A549 (cell line): ENCODE results near the gene CLDN1. TPM values are rescaled to one million over a fixed set of nuclear protein-coding genes. Genes with fewer than 3 reads are reported as not detected.

Experiments used
- ATAC-seq, 2 experiments: fragments of 200-7000 bp in 1 of 2; fragments of >200 bp in 1 of 2; cut with Nextera tagmentation in 1 of 2; cut with Tn5 transposase in 1 of 2; 3 replicates each; pipeline versions ENCODE4 v1.8.0 to v1.9.1; 2018 to 2020; ENCODE audit warnings: mild to moderate bottlenecking in 1 of 2, moderate library complexity in 1 of 2
- CTCF ChIA-PET: fragments of 300-600 bp; sonication (Branson Sonifier 250); formaldehyde crosslinking; extraction: SDS; loops from one replicate; lab custom pipeline; 2021; ENCODE audit warnings: antibody characterized with exemption, inconsistent platforms; lab: Yijun Ruan, JAX
- POLR2A ChIA-PET: fragments of 350-600 bp; formaldehyde crosslinking; extraction: SDS; loops from one replicate; lab custom pipeline; 2021; ENCODE audit warnings: antibody characterized with exemption, inconsistent platforms; lab: Yijun Ruan, JAX
- DNase-seq, 2 experiments: peaks; one replicate each; pipeline versions ENCODE4 v3.0.0 to v3.0.0-alpha.2; 2011 to 2016; ENCODE audit warnings: low read depth in 1 of 2, low spot score in 1 of 2
- FAIRE-seq: peaks from 2 replicates; lab custom pipeline; 2011; peaks lifted over from hg19 to GRCh38; lab: Jason Lieb, UNC
- H3K27ac ChIP-seq, 2 experiments: fragments of >200 bp; sonication (Bioruptor Twin); formaldehyde crosslinking; 3 replicates each; pipeline ENCODE4 v1.5.1; 2016 to 2017
- H3K4me1 ChIP-seq: fragments of >200 bp; sonication (Bioruptor Twin); formaldehyde crosslinking; 3 replicates; pipeline ENCODE4 v1.6.1; 2016
- H3K4me2 ChIP-seq: fragments of >200 bp; sonication (Bioruptor Twin); formaldehyde crosslinking; 3 replicates; pipeline ENCODE4 v1.6.1; 2016
- H3K4me3 ChIP-seq: fragments of >200 bp; sonication (Bioruptor Twin); formaldehyde crosslinking; 3 replicates; pipeline ENCODE4 v1.5.1; 2016
- H3K9me3 ChIP-seq: fragments of >200 bp; sonication (Bioruptor Twin); formaldehyde crosslinking; 3 replicates; pipeline ENCODE4 v1.6.1; 2016
- ATOH8 ChIP-seq: fragments of 250-450 bp; sonication (Bioruptor Pico); IDR thresholded peaks from 2 replicates; pipeline ENCODE4 v1.5.0; 2020; ENCODE audit warnings: low read depth, mild to moderate bottlenecking, moderate library complexity
- BHLHE40 ChIP-seq: IDR thresholded peaks from 2 replicates; pipeline ENCODE4 v1.6.1; 2012; ENCODE audit warnings: low read depth, low read length, inconsistent platforms
- CBX2 ChIP-seq: fragments of 200-600 bp; sonication (generic); IDR thresholded peaks from 2 replicates; pipeline ENCODE4 v1.6.1; 2016; ENCODE audit warnings: low read depth, mild to moderate bottlenecking, borderline replicate concordance
- CBX8 ChIP-seq: fragments of 200-600 bp; sonication (generic); IDR thresholded peaks from 2 replicates; pipeline ENCODE4 v1.6.1; 2016
- CEBPB ChIP-seq, 2 experiments: fragments of >200 bp in 1 of 2; sonication (Bioruptor Twin) in 1 of 2; formaldehyde crosslinking in 1 of 2; IDR thresholded peaks; 2 replicates each; pipeline ENCODE4 v1.6.1; 2012 to 2016
- CHD4 ChIP-seq: fragments of 200-600 bp; sonication (generic); IDR thresholded peaks from 2 replicates; pipeline ENCODE4 v1.6.1; 2016; ENCODE audit warnings: antibody characterized with exemption, mild to moderate bottlenecking, borderline replicate concordance
- ELK1 ChIP-seq: fragments of 150-350 bp; IDR thresholded peaks from 2 replicates; pipeline ENCODE4 v1.6.1; 2014; ENCODE audit warnings: low read depth, mild to moderate bottlenecking, low read length
- EP300 ChIP-seq, 2 experiments: fragments of >200 bp; sonication (Bioruptor Twin); formaldehyde crosslinking; IDR thresholded peaks; 2 replicates in 1 of 2; 3 replicates in 1 of 2; pipeline ENCODE4 v1.6.1; 2016 to 2017
- FOSB ChIP-seq: fragments of 250-450 bp; sonication (Bioruptor Pico); IDR thresholded peaks from 2 replicates; pipeline ENCODE4 v1.5.0; 2020; ENCODE audit warnings: mild to moderate bottlenecking, moderate library complexity
- FOXS1 ChIP-seq: fragments of 250-450 bp; sonication (Bioruptor Pico); IDR thresholded peaks from 2 replicates; pipeline ENCODE4 v1.5.0; 2020; ENCODE audit warnings: mild to moderate bottlenecking, moderate library complexity
- HES2 ChIP-seq: fragments of >200 bp; sonication (Bioruptor Twin); formaldehyde crosslinking; IDR thresholded peaks from 2 replicates; pipeline ENCODE4 v1.6.1; 2016
- HEYL ChIP-seq: fragments of 250-450 bp; sonication (Bioruptor Pico); IDR thresholded peaks from 2 replicates; pipeline ENCODE4 v1.8.0; 2021; ENCODE audit warnings: mild to moderate bottlenecking, moderate library complexity
- HOXB13 ChIP-seq: fragments of 250-450 bp; sonication (Bioruptor Pico); IDR thresholded peaks from 2 replicates; pipeline ENCODE4 v1.5.0; 2020; ENCODE audit warnings: low read depth, mild to moderate bottlenecking, moderate library complexity
- JUNB ChIP-seq: fragments of >200 bp; sonication (Bioruptor Twin); formaldehyde crosslinking; IDR thresholded peaks from 2 replicates; pipeline ENCODE4 v1.6.1; 2016
- KDM5A ChIP-seq: fragments of 200-600 bp; sonication (generic); IDR thresholded peaks from 2 replicates; pipeline ENCODE4 v1.6.1; 2016; ENCODE audit warnings: antibody characterized with exemption, mild to moderate bottlenecking
- MAZ ChIP-seq: fragments of 150-350 bp; IDR thresholded peaks from 2 replicates; pipeline ENCODE4 v1.6.1; 2014; ENCODE audit warnings: antibody characterized with exemption, low read depth, low read length, borderline replicate concordance
- MYC ChIP-seq: IDR thresholded peaks from 2 replicates; pipeline ENCODE4 v1.6.1; 2012; ENCODE audit warnings: mild to moderate bottlenecking, inconsistent platforms, low read length, improper control_type of control experiment, borderline replicate concordance
- NR3C1 ChIP-seq: fragments of >200 bp; sonication (Bioruptor Twin); formaldehyde crosslinking; IDR thresholded peaks from 3 replicates; pipeline ENCODE4 v1.6.1; 2017
- PHF8 ChIP-seq: fragments of 200-600 bp; sonication (generic); IDR thresholded peaks from 2 replicates; pipeline ENCODE4 v1.6.1; 2016; ENCODE audit warnings: low read depth, mild to moderate bottlenecking, antibody characterized with exemption, moderate library complexity, borderline replicate concordance
- RARB ChIP-seq: fragments of 250-450 bp; sonication (Bioruptor Pico); IDR thresholded peaks from 2 replicates; pipeline ENCODE4 v1.8.0; 2021; ENCODE audit warnings: mild to moderate bottlenecking, moderate library complexity
- SREBF2 ChIP-seq: fragments of 450-650 bp; IDR thresholded peaks from 2 replicates; pipeline ENCODE4 v1.6.1; 2014; ENCODE audit warnings: mild to moderate bottlenecking, moderate library complexity
- TFCP2L1 ChIP-seq: fragments of 250-450 bp; sonication (Bioruptor Pico); IDR thresholded peaks from 2 replicates; pipeline ENCODE4 v1.5.0; 2021; ENCODE audit warnings: mild to moderate bottlenecking
- ZC3H11A ChIP-seq: fragments of 450-650 bp; IDR thresholded peaks from 2 replicates; pipeline ENCODE4 v1.6.1; 2014; ENCODE audit warnings: antibody characterized with exemption, mild to moderate bottlenecking
- ZFP36 ChIP-seq: fragments of 450-650 bp; IDR thresholded peaks from 2 replicates; pipeline ENCODE4 v1.6.1; 2014; ENCODE audit warnings: borderline replicate concordance; ENCODE audit not compliant: partially characterized antibody
- WGBS: methylation state at CpG from one replicate; pipeline ENCODE4 v1.1.6; 2017; ENCODE audit errors: missing lambda C conversion rate; 5-methylcytosine and 5-hydroxymethylcytosine counted together
- polyA plus RNA-seq, 4 experiments: library from polyadenylated mRNA; depleted of rRNA in 3 of 4; stranded (reverse); fragments of >200 nt; fragmentation: RNase III in 1 of 4; extraction: RNeasy Plus Mini Kit Qiagen cat#74134 plus additional on column Dnase treatment in 1 of 4; gene quantifications; 2 replicates in 3 of 4; 3 replicates in 1 of 4; pipeline ENCODE4 v1.2.3, GENCODE V29; 2011 to 2017

The CLDN1 gene
- polyA plus RNA-seq, 2 of the 4 experiments (the other 2 are of a cell fraction), result 33.7 to 142 TPM

GRCh38 chr3:190291994-190292584 lies 30.2 kb downstream of the CLDN1 start:
- WGBS, result 100% methylated on average over 1 of the region's 3 CpGs

GRCh38 chr3:190289989-190290388 lies 32.3 kb downstream of the CLDN1 start:
- FAIRE-seq, result no peak
- DNase-seq, result no peak
- no peak for TF ChIP-seq ZC3H11A
- TF ChIP-seq SREBF2, result no peak
- no peak for TF ChIP-seq ZFP36
- no peak for TF ChIP-seq ELK1
- TF ChIP-seq, all 56 proteins: peak for 0
- H3K4me1 ChIP-seq, result peaks cover 2% of the 10 kb centered on the region; the same call in 1 of the 3 replicates
- ChIA-PET POLR2A (no interaction called here), CTCF (no interaction called here)
- no peak overlapping the region for H3K4me2 ChIP-seq
- no peak overlapping the region for H3K27ac ChIP-seq
- no peak overlapping the region for H3K4me3 ChIP-seq
- no peak for ATAC-seq
- WGBS, result 68% methylated on average over 2 of the region's 2 CpGs
- H3K9me3 ChIP-seq, result peaks cover 19% of the 10 kb centered on the region; the same call in 2 of the 3 replicates

More at GRCh38 chr3:190291994-190292584, 30.2 kb downstream of the CLDN1 start:
- FAIRE-seq, result no peak
- TF ChIP-seq CBX8, result no peak
- TF ChIP-seq NR3C1, result no peak
- no peak for TF ChIP-seq FOXS1 (CRISPR knock-in tag)
- no peak for TF ChIP-seq PHF8
- TF ChIP-seq CHD4, result no peak
- TF ChIP-seq RARB (CRISPR knock-in tag), result no peak
- no peak for TF ChIP-seq MYC
- no peak for TF ChIP-seq KDM5A
- no peak for TF ChIP-seq ZFP36
- TF ChIP-seq HOXB13 (CRISPR knock-in tag), result no peak
- no peak for TF ChIP-seq ZC3H11A
- TF ChIP-seq FOSB (CRISPR knock-in tag), result no peak
- no peak for TF ChIP-seq JUNB
- TF ChIP-seq CEBPB (IDR thresholded peaks at IDR 0.05), result no peak
- no peak for TF ChIP-seq CBX2
- TF ChIP-seq BHLHE40, result no peak
- no peak for TF ChIP-seq MAZ
- TF ChIP-seq HES2, result no peak
- no peak for TF ChIP-seq ATOH8 (CRISPR knock-in tag)
- TF ChIP-seq, all 56 proteins: peak for 0
- DNase-seq, result no peak
- ChIA-PET CTCF (no interaction called here), POLR2A (no interaction called here)
- ATAC-seq, result no peak
- H3K4me2 ChIP-seq, result no peak overlapping the region
- H3K4me3 ChIP-seq, result no peak overlapping the region
- peaks cover 10% of the 10 kb centered on the region; the same call in 1 of the 3 replicates for H3K4me1 ChIP-seq
- H3K9me3 ChIP-seq, result peaks cover 11% of the 10 kb centered on the region; the same call in 2 of the 3 replicates
- no peak overlapping the region for H3K27ac ChIP-seq

GRCh38 chr3:190288836-190289235 lies 33.4 kb downstream of the CLDN1 start:
- TF ChIP-seq TFCP2L1 (CRISPR knock-in tag) (no peak), JUNB (no peak), HEYL (no peak), FOXS1 (CRISPR knock-in tag) (no peak), EP300 (IDR thresholded peaks at IDR 0.05) (no peak), HOXB13 (CRISPR knock-in tag) (no peak)
- H3K9me3 ChIP-seq, result peaks cover 19% of the 10 kb centered on the region; the same call in 2 of the 3 replicates
- no peak overlapping the region for H3K4me3 ChIP-seq
- no peaks in the 10 kb centered on the region for H3K4me1 ChIP-seq
- 64% methylated on average over 2 of the region's 2 CpGs for WGBS
- ChIA-PET POLR2A (no interaction called here), CTCF (no interaction called here)
- no peak for ATAC-seq
- no peak for DNase-seq
- FAIRE-seq, result no peak
- H3K27ac ChIP-seq, result no peak overlapping the region
- no peak overlapping the region for H3K4me2 ChIP-seq
